CD14-positive monocyte (primary cell): ENCODE measurements around the gene FBXO31. TPM values are rescaled to one million over a fixed set of nuclear protein-coding genes. Genes with fewer than 3 reads are reported as not detected.

Experiments used
- DNase-seq, 3 donors: peaks; one replicate each; pipeline ENCODE4 v3.0.0-alpha.2; 2011 to 2022
- H2AFZ ChIP-seq: 2 replicates; pipeline ENCODE4 v1.6.0; 2012; ENCODE audit warnings: mild to moderate bottlenecking, low read depth, low read length, inconsistent platforms; ENCODE audit not compliant: insufficient read depth, poor library complexity, severe bottlenecking
- H3K27ac ChIP-seq, 2 donors: 1 replicate in 1 of 2; 2 replicates in 1 of 2; pipeline ENCODE4 v1.5.1; 2012 to 2013; ENCODE audit warnings: low read length in 2 of 2, control low read depth in 1 of 2, inconsistent platforms in 1 of 2, low read depth in 1 of 2, mild to moderate bottlenecking in 1 of 2
- H3K27me3 ChIP-seq, 2 donors: one replicate each; pipeline versions ENCODE4 v1.6.0 to v1.6.1; 2011 to 2013; ENCODE audit warnings: low read length in 2 of 2; ENCODE audit not compliant: control insufficient read depth in 2 of 2, insufficient read depth in 2 of 2
- H3K36me3 ChIP-seq, 2 donors: replicated peaks in 1 of 2; 1 replicate in 1 of 2; 2 replicates in 1 of 2; pipeline versions ENCODE4 v1.5.1 to v1.6.1; 2012 to 2013; ENCODE audit warnings: low read length in 2 of 2, control low read depth in 1 of 2, inconsistent platforms in 1 of 2, mild to moderate bottlenecking in 1 of 2; ENCODE audit not compliant: insufficient read depth in 2 of 2, control insufficient read depth in 1 of 2
- H3K4me1 ChIP-seq, 2 donors: 1 replicate in 1 of 2; 2 replicates in 1 of 2; pipeline versions ENCODE4 v1.5.1 to v1.6.1; 2012 to 2013; ENCODE audit warnings: low read length in 2 of 2, control low read depth in 1 of 2, inconsistent platforms in 1 of 2, mild to moderate bottlenecking in 1 of 2, moderate library complexity in 1 of 2; ENCODE audit not compliant: insufficient read depth in 2 of 2, control insufficient read depth in 1 of 2
- H3K4me2 ChIP-seq: replicated peaks from 2 replicates; pipeline ENCODE3; 2012; ENCODE audit warnings: low read length, moderate library complexity, mild to moderate bottlenecking; ENCODE audit not compliant: poor library complexity, severe bottlenecking; ENCODE audit errors: extremely low read depth
- H3K4me3 ChIP-seq, 3 experiments: fragments of 200-600 bp in 1 of 3; sonication (generic) in 1 of 3; replicated peaks in 1 of 3; 1 replicate in 2 of 3; 2 replicates in 1 of 3; pipeline ENCODE4 v1.5.1; 2011 to 2013; ENCODE audit warnings: low read length in 3 of 3, mild to moderate bottlenecking in 3 of 3, control low read depth in 2 of 3, low read depth in 2 of 3, inconsistent platforms in 1 of 3, moderate library complexity in 1 of 3
- H3K79me2 ChIP-seq: 2 replicates; pipeline ENCODE4 v1.6.0; 2012; ENCODE audit warnings: mild to moderate bottlenecking, control low read depth, inconsistent platforms, low read length, moderate library complexity; ENCODE audit not compliant: insufficient read depth
- H3K9ac ChIP-seq: 2 replicates; pipeline ENCODE4 v1.6.0; 2017; ENCODE audit warnings: low read length, mild to moderate bottlenecking; ENCODE audit not compliant: insufficient read depth, poor library complexity, severe bottlenecking
- H3K9me3 ChIP-seq, 2 donors: replicated peaks in 1 of 2; 1 replicate in 1 of 2; 2 replicates in 1 of 2; pipeline versions ENCODE4 v1.5.1 to v1.6.1; 2012 to 2013; ENCODE audit warnings: low read length in 2 of 2, control low read depth in 1 of 2; ENCODE audit not compliant: control insufficient read depth in 1 of 2, insufficient read depth in 1 of 2
- H4K20me1 ChIP-seq: 2 replicates; pipeline ENCODE4 v1.6.0; 2012; ENCODE audit warnings: mild to moderate bottlenecking, low read length, control low read depth, moderate library complexity; ENCODE audit not compliant: insufficient read depth
- H3K27ac Mint-ChIP-seq, 7 donors: one replicate each; pipeline ENCODE4 v1.8.0; 2020; ENCODE audit warnings: mild to moderate bottlenecking in 7 of 7, mixed read lengths in 7 of 7, moderate library complexity in 6 of 7, inconsistent platforms in 2 of 7
- H3K27me3 Mint-ChIP-seq, 3 donors: one replicate each; pipeline ENCODE4 v1.8.0; 2021 to 2022; ENCODE audit warnings: low read depth in 3 of 3, mild to moderate bottlenecking in 3 of 3, mixed read lengths in 3 of 3, moderate library complexity in 3 of 3, inconsistent platforms in 1 of 3
- H3K36me3 Mint-ChIP-seq, 2 donors: one replicate each; pipeline ENCODE4 v1.8.0; 2020; ENCODE audit warnings: mixed read lengths in 2 of 2, inconsistent platforms in 1 of 2, mild to moderate bottlenecking in 1 of 2
- H3K4me1 Mint-ChIP-seq: one replicate; pipeline ENCODE4 v1.8.0; 2020; ENCODE audit warnings: mild to moderate bottlenecking, mixed read lengths
- H3K4me3 Mint-ChIP-seq, 2 donors: one replicate each; pipeline ENCODE4 v1.8.0; 2020; ENCODE audit warnings: mild to moderate bottlenecking in 2 of 2, mixed read lengths in 2 of 2, moderate library complexity in 1 of 2
- H3K9me3 Mint-ChIP-seq, 7 donors: one replicate each; pipeline ENCODE4 v1.8.0; 2020 to 2022; ENCODE audit warnings: mixed read lengths in 7 of 7, mild to moderate bottlenecking in 6 of 7, moderate library complexity in 6 of 7, inconsistent platforms in 2 of 7
- CTCF ChIP-seq: fragments of 200-600 bp; IDR thresholded peaks from one replicate; pipeline ENCODE4 v1.8.0; 2022; ENCODE audit warnings: antibody characterized with exemption, mild to moderate bottlenecking
- WGBS: methylation state at CpG from one replicate; pipeline ENCODE4 v1.1.5; 2013; ENCODE audit warnings: missing lambda C conversion rate; ENCODE audit not compliant: insufficient coverage; 5-methylcytosine and 5-hydroxymethylcytosine counted together
- intact Hi-C, 2 donors: fragments of 100-400 bp; cut with micrococcal nuclease; formaldehyde crosslinking; loops; one replicate each; pipeline versions ENCODE4 v1.15.0 to v1.15.1; 2023
- polyA plus RNA-seq, 3 donors: library from polyadenylated mRNA; depleted of rRNA in 1 of 3; unstranded in 2 of 3; stranded (reverse) in 1 of 3; fragments of 300-500 nt in 2 of 3; fragments of >200 nt in 1 of 3; fragmentation: Illumina TruSeq in 2 of 3; gene quantifications; 1 replicate in 2 of 3; 2 replicates in 1 of 3; pipeline ENCODE4 v1.2.3, GENCODE V29; 2012 to 2021

Gene FBXO31
- polyA plus RNA-seq, 3 donors = 2.0 to 5.6 (median 3.3) TPM

- no peak overlapping the region for H3K27ac ChIP-seq
- no peak overlapping the region for H2AFZ ChIP-seq
- no peak for TF ChIP-seq CTCF
- 99% methylated on average over 20 of the region's 25 CpGs for WGBS
- no peak overlapping the region for H3K4me3 Mint-ChIP-seq
- peak overlapping the region in 1 of 7 donors; percentile 18 for H3K27ac Mint-ChIP-seq
- DNase-seq = no peak
- no peaks in the 10 kb centered on the region for H3K4me1 Mint-ChIP-seq
- H3K36me3 ChIP-seq = peaks cover 17 to 45% of the 10 kb centered on the region in 2 donors
- H3K27me3 ChIP-seq = no peaks in the 10 kb centered on the region
- H3K36me3 Mint-ChIP-seq = peaks cover 45 to 69% of the 10 kb centered on the region in 2 donors
- H3K27me3 Mint-ChIP-seq = peaks cover 0 to 5% (median 2%) of the 10 kb centered on the region in 3 donors
- H3K9ac ChIP-seq = no peak overlapping the region
- no peaks in the 10 kb centered on the region for H3K79me2 ChIP-seq
- H3K9me3 Mint-ChIP-seq = peaks cover 0 to 3% (median 0%) of the 10 kb centered on the region in 7 donors
- no peaks in the 10 kb centered on the region for H3K4me1 ChIP-seq
- peaks cover under 1% of the 10 kb centered on the region for H4K20me1 ChIP-seq
- no peak overlapping the region for H3K4me3 ChIP-seq
- H3K9me3 ChIP-seq = no peaks in the 10 kb centered on the region
- intact Hi-C loops = no loop called here
- no peak overlapping the region for H3K4me2 ChIP-seq
These were observed 37.7 kb upstream of the FBXO31 start for GRCh38 chr16:87421003-87421912.

- 97% methylated on average over 23 of the region's 25 CpGs for WGBS
- intact Hi-C loops = no loop called here
- Histone ChIP-seq H3K4me2 (no peak overlapping the region), H3K4me3 (no peak overlapping the region), H4K20me1 (no peaks in the 10 kb centered on the region), H3K27me3 (no peaks in the 10 kb centered on the region), H3K36me3 (peaks cover 22 to 49% of the 10 kb centered on the region in 2 donors), H3K4me1 (no peaks in the 10 kb centered on the region), H2AFZ (no peak overlapping the region), H3K9ac (no peak overlapping the region), H3K79me2 (no peaks in the 10 kb centered on the region), H3K27ac (no peak overlapping the region), H3K9me3 (no peaks in the 10 kb centered on the region)
- Mint-ChIP-seq H3K36me3 (peaks cover 49 to 77% of the 10 kb centered on the region in 2 donors), H3K4me3 (no peak overlapping the region), H3K27ac (no peak overlapping the region), H3K9me3 (peaks cover 0 to 3% (median 0%) of the 10 kb centered on the region in 7 donors), H3K27me3 (peaks cover 0 to 3% (median 2%) of the 10 kb centered on the region in 3 donors), H3K4me1 (no peaks in the 10 kb centered on the region)
- no peak for DNase-seq
- TF ChIP-seq CTCF = no peak
These were observed 36.7 kb upstream of the FBXO31 start for GRCh38 chr16:87420026-87421002.
